ENCODE results near the gene DIS3L2.
"Not testable (repeated sequence)": the region's sequence is repeated elsewhere in the genome, so short reads cannot be mapped to it uniquely, and the experiment has no call there.

DIS3L2 gene

GRCh38 chr2:232381204-232382031 is 419.9 kb downstream of the DIS3L2 start:
- not testable (repeated sequence) for DNase-seq

GRCh38 chr2:232382331-232383225 is 421.1 kb downstream of the DIS3L2 start:
- DNase-seq, result no peak

- no peak for DNase-seq
Measured at GRCh38 chr2:232384466-232384865, 423.0 kb downstream of the DIS3L2 start.

- DNase-seq, result not testable (repeated sequence)
Measured at GRCh38 chr2:232385058-232385457, 423.5 kb downstream of the DIS3L2 start.

- no peak for DNase-seq
Measured at GRCh38 chr2:232385660-232386489, 424.4 kb downstream of the DIS3L2 start.

- no peak for DNase-seq
Measured at GRCh38 chr2:232386490-232386739, 424.9 kb downstream of the DIS3L2 start.
